CD14-positive monocyte (primary cell): ENCODE results near the gene OR1L6. TPM values are rescaled to one million over a fixed set of nuclear protein-coding genes. Genes with fewer than 3 reads are reported as not detected.

Source experiments
- DNase-seq, 3 donors: peaks; one replicate each; pipeline ENCODE4 v3.0.0-alpha.2; 2011 to 2022
- H2AFZ ChIP-seq: 2 replicates; pipeline ENCODE4 v1.6.0; 2012; ENCODE audit warnings: mild to moderate bottlenecking, low read depth, low read length, inconsistent platforms; ENCODE audit not compliant: insufficient read depth, poor library complexity, severe bottlenecking
- H3K27ac ChIP-seq, 2 donors: 1 replicate in 1 of 2; 2 replicates in 1 of 2; pipeline ENCODE4 v1.5.1; 2012 to 2013; ENCODE audit warnings: low read length in 2 of 2, control low read depth in 1 of 2, inconsistent platforms in 1 of 2, low read depth in 1 of 2, mild to moderate bottlenecking in 1 of 2
- H3K27me3 ChIP-seq, 2 donors: one replicate each; pipeline versions ENCODE4 v1.6.0 to v1.6.1; 2011 to 2013; ENCODE audit warnings: low read length in 2 of 2; ENCODE audit not compliant: control insufficient read depth in 2 of 2, insufficient read depth in 2 of 2
- H3K36me3 ChIP-seq, 2 donors: replicated peaks in 1 of 2; 1 replicate in 1 of 2; 2 replicates in 1 of 2; pipeline versions ENCODE4 v1.5.1 to v1.6.1; 2012 to 2013; ENCODE audit warnings: low read length in 2 of 2, control low read depth in 1 of 2, inconsistent platforms in 1 of 2, mild to moderate bottlenecking in 1 of 2; ENCODE audit not compliant: insufficient read depth in 2 of 2, control insufficient read depth in 1 of 2
- H3K4me1 ChIP-seq, 2 donors: 1 replicate in 1 of 2; 2 replicates in 1 of 2; pipeline versions ENCODE4 v1.5.1 to v1.6.1; 2012 to 2013; ENCODE audit warnings: low read length in 2 of 2, control low read depth in 1 of 2, inconsistent platforms in 1 of 2, mild to moderate bottlenecking in 1 of 2, moderate library complexity in 1 of 2; ENCODE audit not compliant: insufficient read depth in 2 of 2, control insufficient read depth in 1 of 2
- H3K4me2 ChIP-seq: replicated peaks from 2 replicates; pipeline ENCODE3; 2012; ENCODE audit warnings: low read length, moderate library complexity, mild to moderate bottlenecking; ENCODE audit not compliant: poor library complexity, severe bottlenecking; ENCODE audit errors: extremely low read depth
- H3K4me3 ChIP-seq, 3 experiments: fragments of 200-600 bp in 1 of 3; sonication (generic) in 1 of 3; replicated peaks in 1 of 3; 1 replicate in 2 of 3; 2 replicates in 1 of 3; pipeline ENCODE4 v1.5.1; 2011 to 2013; ENCODE audit warnings: low read length in 3 of 3, mild to moderate bottlenecking in 3 of 3, control low read depth in 2 of 3, low read depth in 2 of 3, inconsistent platforms in 1 of 3, moderate library complexity in 1 of 3
- H3K79me2 ChIP-seq: 2 replicates; pipeline ENCODE4 v1.6.0; 2012; ENCODE audit warnings: mild to moderate bottlenecking, control low read depth, inconsistent platforms, low read length, moderate library complexity; ENCODE audit not compliant: insufficient read depth
- H3K9ac ChIP-seq: 2 replicates; pipeline ENCODE4 v1.6.0; 2017; ENCODE audit warnings: low read length, mild to moderate bottlenecking; ENCODE audit not compliant: insufficient read depth, poor library complexity, severe bottlenecking
- H3K9me3 ChIP-seq, 2 donors: replicated peaks in 1 of 2; 1 replicate in 1 of 2; 2 replicates in 1 of 2; pipeline versions ENCODE4 v1.5.1 to v1.6.1; 2012 to 2013; ENCODE audit warnings: low read length in 2 of 2, control low read depth in 1 of 2; ENCODE audit not compliant: control insufficient read depth in 1 of 2, insufficient read depth in 1 of 2
- H4K20me1 ChIP-seq: 2 replicates; pipeline ENCODE4 v1.6.0; 2012; ENCODE audit warnings: mild to moderate bottlenecking, low read length, control low read depth, moderate library complexity; ENCODE audit not compliant: insufficient read depth
- H3K27ac Mint-ChIP-seq, 7 donors: one replicate each; pipeline ENCODE4 v1.8.0; 2020; ENCODE audit warnings: mild to moderate bottlenecking in 7 of 7, mixed read lengths in 7 of 7, moderate library complexity in 6 of 7, inconsistent platforms in 2 of 7
- H3K27me3 Mint-ChIP-seq, 3 donors: one replicate each; pipeline ENCODE4 v1.8.0; 2021 to 2022; ENCODE audit warnings: low read depth in 3 of 3, mild to moderate bottlenecking in 3 of 3, mixed read lengths in 3 of 3, moderate library complexity in 3 of 3, inconsistent platforms in 1 of 3
- H3K36me3 Mint-ChIP-seq, 2 donors: one replicate each; pipeline ENCODE4 v1.8.0; 2020; ENCODE audit warnings: mixed read lengths in 2 of 2, inconsistent platforms in 1 of 2, mild to moderate bottlenecking in 1 of 2
- H3K4me1 Mint-ChIP-seq: one replicate; pipeline ENCODE4 v1.8.0; 2020; ENCODE audit warnings: mild to moderate bottlenecking, mixed read lengths
- H3K4me3 Mint-ChIP-seq, 2 donors: one replicate each; pipeline ENCODE4 v1.8.0; 2020; ENCODE audit warnings: mild to moderate bottlenecking in 2 of 2, mixed read lengths in 2 of 2, moderate library complexity in 1 of 2
- H3K9me3 Mint-ChIP-seq, 7 donors: one replicate each; pipeline ENCODE4 v1.8.0; 2020 to 2022; ENCODE audit warnings: mixed read lengths in 7 of 7, mild to moderate bottlenecking in 6 of 7, moderate library complexity in 6 of 7, inconsistent platforms in 2 of 7
- WGBS: methylation state at CpG from one replicate; pipeline ENCODE4 v1.1.5; 2013; ENCODE audit warnings: missing lambda C conversion rate; ENCODE audit not compliant: insufficient coverage; 5-methylcytosine and 5-hydroxymethylcytosine counted together
- intact Hi-C, 2 donors: fragments of 100-400 bp; cut with micrococcal nuclease; formaldehyde crosslinking; loops; one replicate each; pipeline versions ENCODE4 v1.15.0 to v1.15.1; 2023
- polyA plus RNA-seq, 3 donors: library from polyadenylated mRNA; depleted of rRNA in 1 of 3; unstranded in 2 of 3; stranded (reverse) in 1 of 3; fragments of 300-500 nt in 2 of 3; fragments of >200 nt in 1 of 3; fragmentation: Illumina TruSeq in 2 of 3; gene quantifications; 1 replicate in 2 of 3; 2 replicates in 1 of 3; pipeline ENCODE4 v1.2.3, GENCODE V29; 2012 to 2021
- TF ChIP-seq, protein P1 (sequence below): fragments of 200-600 bp; IDR thresholded peaks from one replicate; pipeline ENCODE4 v1.8.0; 2022; ENCODE audit warnings: antibody characterized with exemption, mild to moderate bottlenecking

Gene OR1L6
- polyA plus RNA-seq, 3 donors = not detected

DNA sequence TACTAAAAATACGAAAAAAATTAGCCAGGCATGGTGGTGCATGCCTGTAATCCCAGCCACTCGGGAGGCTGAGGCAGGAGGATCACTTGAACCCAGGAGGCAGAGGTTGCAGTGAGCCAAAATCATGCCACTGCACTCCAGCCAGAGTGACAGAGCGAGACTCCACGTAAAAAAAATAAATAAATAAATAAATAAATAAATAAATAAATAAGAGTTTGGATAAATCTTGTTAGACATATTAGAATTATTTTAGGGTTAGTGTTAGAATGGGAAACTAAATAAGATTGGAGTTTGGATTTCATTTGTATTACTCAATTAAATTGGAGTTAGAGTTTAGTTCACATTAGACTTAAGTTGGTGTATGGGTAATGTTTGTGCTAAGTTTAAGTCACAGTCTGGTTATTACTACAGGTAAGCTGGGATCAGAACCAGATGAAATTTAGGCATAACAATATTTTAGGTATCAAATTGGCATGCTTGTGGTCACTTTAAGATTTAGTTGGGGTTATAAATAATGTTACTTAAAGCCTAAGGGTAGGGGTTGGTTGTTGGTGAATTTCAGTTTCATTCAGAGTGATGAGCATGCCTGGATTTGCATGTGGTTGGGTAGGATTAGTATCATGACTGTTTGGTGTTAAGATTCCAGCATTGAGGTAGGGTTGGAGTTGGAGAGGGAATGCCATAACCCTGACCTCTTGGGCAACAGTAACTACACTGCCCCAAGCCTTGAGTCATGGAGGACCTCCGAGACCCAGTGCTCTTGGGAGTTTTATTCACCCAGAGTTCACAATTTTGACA, 50.0 kb downstream of the OR1L6 start:
- H4K20me1 ChIP-seq = no peaks in the 10 kb centered on the region
- TF ChIP-seq, protein P1, sequence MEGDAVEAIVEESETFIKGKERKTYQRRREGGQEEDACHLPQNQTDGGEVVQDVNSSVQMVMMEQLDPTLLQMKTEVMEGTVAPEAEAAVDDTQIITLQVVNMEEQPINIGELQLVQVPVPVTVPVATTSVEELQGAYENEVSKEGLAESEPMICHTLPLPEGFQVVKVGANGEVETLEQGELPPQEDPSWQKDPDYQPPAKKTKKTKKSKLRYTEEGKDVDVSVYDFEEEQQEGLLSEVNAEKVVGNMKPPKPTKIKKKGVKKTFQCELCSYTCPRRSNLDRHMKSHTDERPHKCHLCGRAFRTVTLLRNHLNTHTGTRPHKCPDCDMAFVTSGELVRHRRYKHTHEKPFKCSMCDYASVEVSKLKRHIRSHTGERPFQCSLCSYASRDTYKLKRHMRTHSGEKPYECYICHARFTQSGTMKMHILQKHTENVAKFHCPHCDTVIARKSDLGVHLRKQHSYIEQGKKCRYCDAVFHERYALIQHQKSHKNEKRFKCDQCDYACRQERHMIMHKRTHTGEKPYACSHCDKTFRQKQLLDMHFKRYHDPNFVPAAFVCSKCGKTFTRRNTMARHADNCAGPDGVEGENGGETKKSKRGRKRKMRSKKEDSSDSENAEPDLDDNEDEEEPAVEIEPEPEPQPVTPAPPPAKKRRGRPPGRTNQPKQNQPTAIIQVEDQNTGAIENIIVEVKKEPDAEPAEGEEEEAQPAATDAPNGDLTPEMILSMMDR = no peak
- no peaks in the 10 kb centered on the region for H3K36me3 ChIP-seq
- H2AFZ ChIP-seq = no peak overlapping the region
- Mint-ChIP-seq H3K4me3 (no peak overlapping the region), H3K27ac (no peak overlapping the region), H3K36me3 (no peaks in the 10 kb centered on the region), H3K9me3 (peaks cover 0 to 11% (median 2%) of the 10 kb centered on the region in 7 donors), H3K27me3 (peaks cover 0 to 7% (median 2%) of the 10 kb centered on the region in 3 donors), H3K4me1 (no peaks in the 10 kb centered on the region)
- no peak overlapping the region for H3K4me3 ChIP-seq
- no peaks in the 10 kb centered on the region for H3K4me1 ChIP-seq
- DNase-seq = no peak
- H3K27me3 ChIP-seq = no peaks in the 10 kb centered on the region
- no peak overlapping the region for H3K4me2 ChIP-seq
- no peaks in the 10 kb centered on the region for H3K9me3 ChIP-seq
- intact Hi-C loops = no loop called here
- no peak overlapping the region for H3K27ac ChIP-seq
- 92% methylated on average over 3 of the region's 5 CpGs for WGBS
- no peaks in the 10 kb centered on the region for H3K79me2 ChIP-seq
- no peak overlapping the region for H3K9ac ChIP-seq

DNA sequence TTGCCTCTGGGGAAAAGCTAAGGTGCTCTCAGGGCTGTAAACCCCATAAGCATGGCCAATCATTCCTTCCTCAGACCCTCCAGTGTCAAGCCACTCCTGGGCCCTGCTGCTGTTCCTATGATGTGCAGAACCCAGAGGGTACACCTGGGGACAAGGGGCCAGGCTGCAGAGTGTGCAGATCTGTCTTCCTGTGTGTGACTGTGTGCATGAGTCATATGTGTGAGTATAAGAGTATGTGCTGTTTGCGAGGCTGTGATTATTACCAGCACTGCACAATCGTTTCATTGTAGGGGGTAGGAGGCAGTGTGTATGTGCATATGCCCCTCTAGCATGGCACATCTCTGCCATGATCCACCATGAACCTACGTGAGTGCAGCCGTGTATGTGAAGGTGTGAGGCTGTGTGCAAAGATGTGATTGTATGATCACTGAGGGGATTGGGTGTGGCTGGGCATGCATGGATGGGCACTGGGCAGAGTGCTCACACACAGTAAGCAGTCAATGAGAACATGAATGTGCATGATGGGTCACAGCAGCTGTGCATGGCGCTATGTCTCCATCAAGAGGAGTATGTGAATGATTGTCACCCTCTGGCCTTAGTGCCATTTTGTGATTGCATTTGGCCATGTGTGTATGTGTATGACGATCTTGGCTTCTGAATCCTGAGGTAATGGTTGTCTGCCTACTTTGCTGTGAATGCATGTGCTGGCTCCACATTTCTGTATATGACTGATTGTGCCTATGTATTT, 55.4 kb downstream of the OR1L6 start:
- Mint-ChIP-seq H3K4me1 (no peaks in the 10 kb centered on the region), H3K4me3 (no peak overlapping the region), H3K9me3 (peaks cover 0 to 11% (median 2%) of the 10 kb centered on the region in 7 donors), H3K27me3 (peaks cover 2 to 4% (median 3%) of the 10 kb centered on the region in 3 donors), H3K27ac (no peak overlapping the region), H3K36me3 (no peaks in the 10 kb centered on the region)
- no peaks in the 10 kb centered on the region for H4K20me1 ChIP-seq
- no peaks in the 10 kb centered on the region for H3K27me3 ChIP-seq
- no peak for DNase-seq
- no peak overlapping the region for H2AFZ ChIP-seq
- no peaks in the 10 kb centered on the region for H3K79me2 ChIP-seq
- H3K9ac ChIP-seq = no peak overlapping the region
- H3K4me2 ChIP-seq = no peak overlapping the region
- no peak overlapping the region for H3K4me3 ChIP-seq
- H3K9me3 ChIP-seq = no peaks in the 10 kb centered on the region
- TF ChIP-seq, protein P1 = no peak
- no peaks in the 10 kb centered on the region for H3K36me3 ChIP-seq
- no peak overlapping the region for H3K27ac ChIP-seq
- WGBS = 93% methylated on average over 5 of the region's 6 CpGs
- no peaks in the 10 kb centered on the region for H3K4me1 ChIP-seq
- intact Hi-C loops = no loop called here

Other genes starting within 250 kb of the OR1L6 start
- gene OR1J2, start 231.5 kb upstream of the OR1L6 start, polyA plus RNA-seq = not detected
- gene OR1J4, start 223.2 kb upstream of the OR1L6 start, polyA plus RNA-seq = not detected
- gene OR1N1, start 215.0 kb upstream of the OR1L6 start, polyA plus RNA-seq = not detected
- gene OR1N2, start 189.2 kb upstream of the OR1L6 start, polyA plus RNA-seq = not detected
- not detected for gene OR1L8, start 158.9 kb upstream of the OR1L6 start, polyA plus RNA-seq
- gene OR1Q1, start 127.6 kb upstream of the OR1L6 start, polyA plus RNA-seq = not detected
- gene OR1B1, start 84.7 kb upstream of the OR1L6 start, polyA plus RNA-seq = not detected
- not detected for gene OR1L1, start 80.6 kb upstream of the OR1L6 start, polyA plus RNA-seq
- not detected for gene OR1L3, start 67.2 kb upstream of the OR1L6 start, polyA plus RNA-seq
- not detected for gene OR1L4, start 18.3 kb upstream of the OR1L6 start, polyA plus RNA-seq
- gene OR5C1, start 46.6 kb downstream of the OR1L6 start, polyA plus RNA-seq = not detected
- gene OR1K1, start 57.8 kb downstream of the OR1L6 start, polyA plus RNA-seq = not detected
- gene PDCL, start 86.3 kb downstream of the OR1L6 start, polyA plus RNA-seq = 1 to 10 TPM; 3.3 to 8.2 (median 7.2) TPM
- gene RC3H2, start 163.1 kb downstream of the OR1L6 start, polyA plus RNA-seq = 10 to 100 TPM; 11.3 to 24.6 (median 11.8) TPM
- 1 to 10 TPM in 2 of 3 donors, under 1 TPM in 1; 0.64 to 1.7 (median 1.5) TPM for gene ZBTB6, start 171.0 kb downstream of the OR1L6 start, polyA plus RNA-seq
- 1 to 10 TPM in 1 of 3 donors, under 1 TPM in 2; 0.42 to 5.1 (median 0.48) TPM for gene ZBTB26, start 189.2 kb downstream of the OR1L6 start, polyA plus RNA-seq
- 10 to 100 TPM; 14.7 to 24.1 (median 19.3) TPM for gene RABGAP1, start 198.7 kb downstream of the OR1L6 start, polyA plus RNA-seq